CD4-positive, alpha-beta memory T cell (primary cell): Measurements from ENCODE around the gene CHM. TPM values are rescaled to one million over a fixed set of nuclear protein-coding genes. Genes with fewer than 3 reads are reported as not detected.
"Not testable (repeated sequence)": the region's sequence is repeated elsewhere in the genome, so short reads cannot be mapped to it uniquely, and the experiment has no call there.

ENCODE experiments used
- CTCF ChIA-PET: fragments of 350-600 bp; sonication (Branson Sonifier 250); formaldehyde crosslinking; loops from one replicate; lab custom pipeline; 2021; ENCODE audit warnings: inconsistent platforms; ENCODE audit not compliant: partially characterized antibody; lab: Charles Lee
- POLR2A ChIA-PET: fragments of 350-600 bp; sonication (Branson Sonifier 250); formaldehyde crosslinking; loops from one replicate; lab custom pipeline; 2021; ENCODE audit not compliant: partially characterized antibody; lab: Charles Lee
- DNase-seq, 5 donors: peaks; one replicate each; pipeline versions ENCODE4 v3.0.0 to v3.0.0-alpha.2; 2020 to 2022; ENCODE audit warnings: mixed read lengths in 1 of 5
- H3K27ac ChIP-seq: one replicate; pipeline ENCODE4 v1.7.0; 2013; ENCODE audit warnings: low read depth, low read length
- H3K27me3 ChIP-seq: 2 replicates; pipeline ENCODE4 v1.7.0; 2013; ENCODE audit warnings: mild to moderate bottlenecking, low read length, moderate library complexity; ENCODE audit not compliant: insufficient read depth
- H3K36me3 ChIP-seq: 2 replicates; pipeline ENCODE4 v1.7.0; 2013; ENCODE audit warnings: mild to moderate bottlenecking, low read length, moderate library complexity; ENCODE audit not compliant: insufficient read depth
- H3K4me1 ChIP-seq: 2 replicates; pipeline ENCODE4 v1.7.0; 2013; ENCODE audit warnings: mild to moderate bottlenecking, low read length, moderate library complexity; ENCODE audit not compliant: insufficient read depth
- H3K4me3 ChIP-seq, 2 donors: one replicate each; pipeline ENCODE4 v1.7.0; 2013; ENCODE audit warnings: low read length in 2 of 2, mild to moderate bottlenecking in 1 of 2
- H3K9me3 ChIP-seq, 2 donors: one replicate each; pipeline ENCODE4 v1.7.0; 2013; ENCODE audit warnings: low read length in 2 of 2, control low read depth in 1 of 2; ENCODE audit not compliant: control insufficient read depth in 1 of 2
- H3K27ac Mint-ChIP-seq, 7 donors: one replicate each; pipeline ENCODE4 v1.8.0; 2020 to 2021; ENCODE audit warnings: mixed read lengths in 7 of 7, mild to moderate bottlenecking in 6 of 7, inconsistent platforms in 3 of 7, moderate library complexity in 3 of 7
- H3K27me3 Mint-ChIP-seq, 2 donors: one replicate each; pipeline ENCODE4 v1.8.0; 2020 to 2021; ENCODE audit warnings: mixed read lengths in 2 of 2
- H3K36me3 Mint-ChIP-seq, 2 donors: one replicate each; pipeline ENCODE4 v1.8.0; 2020 to 2021; ENCODE audit warnings: mixed read lengths in 2 of 2, inconsistent platforms in 1 of 2, mild to moderate bottlenecking in 1 of 2
- H3K4me1 Mint-ChIP-seq, 4 donors: one replicate each; pipeline ENCODE4 v1.8.0; 2020 to 2021; ENCODE audit warnings: mixed read lengths in 4 of 4, mild to moderate bottlenecking in 1 of 4
- H3K4me3 Mint-ChIP-seq, 8 donors: one replicate each; pipeline ENCODE4 v1.8.0; 2020 to 2021; ENCODE audit warnings: mixed read lengths in 8 of 8, mild to moderate bottlenecking in 7 of 8, moderate library complexity in 6 of 8, inconsistent platforms in 3 of 8
- H3K9me3 Mint-ChIP-seq, 8 donors: one replicate each; pipeline ENCODE4 v1.8.0; 2020 to 2021; ENCODE audit warnings: mixed read lengths in 8 of 8, mild to moderate bottlenecking in 5 of 8, inconsistent platforms in 3 of 8, moderate library complexity in 1 of 8
- intact Hi-C: fragments of 100-400 bp; cut with micrococcal nuclease; formaldehyde crosslinking; loops from one replicate; pipeline ENCODE4 v1.15.1; 2023
- polyA plus RNA-seq, 2 donors: library from polyadenylated mRNA; unstranded; fragments of 300-500 nt; fragmentation: Illumina TruSeq; gene quantifications; one replicate each; pipeline ENCODE4 v1.2.3, GENCODE V29; 2021
- total RNA-seq, 2 experiments: library from RNA; stranded (reverse); gene quantifications; one replicate each; pipeline ENCODE4 v1.2.3, GENCODE V29; 2021

CHM gene
- total and polyA plus RNA-seq, 4 experiments from 2014 or later = 5.6 to 22.3 (median 13.8) TPM

DNA sequence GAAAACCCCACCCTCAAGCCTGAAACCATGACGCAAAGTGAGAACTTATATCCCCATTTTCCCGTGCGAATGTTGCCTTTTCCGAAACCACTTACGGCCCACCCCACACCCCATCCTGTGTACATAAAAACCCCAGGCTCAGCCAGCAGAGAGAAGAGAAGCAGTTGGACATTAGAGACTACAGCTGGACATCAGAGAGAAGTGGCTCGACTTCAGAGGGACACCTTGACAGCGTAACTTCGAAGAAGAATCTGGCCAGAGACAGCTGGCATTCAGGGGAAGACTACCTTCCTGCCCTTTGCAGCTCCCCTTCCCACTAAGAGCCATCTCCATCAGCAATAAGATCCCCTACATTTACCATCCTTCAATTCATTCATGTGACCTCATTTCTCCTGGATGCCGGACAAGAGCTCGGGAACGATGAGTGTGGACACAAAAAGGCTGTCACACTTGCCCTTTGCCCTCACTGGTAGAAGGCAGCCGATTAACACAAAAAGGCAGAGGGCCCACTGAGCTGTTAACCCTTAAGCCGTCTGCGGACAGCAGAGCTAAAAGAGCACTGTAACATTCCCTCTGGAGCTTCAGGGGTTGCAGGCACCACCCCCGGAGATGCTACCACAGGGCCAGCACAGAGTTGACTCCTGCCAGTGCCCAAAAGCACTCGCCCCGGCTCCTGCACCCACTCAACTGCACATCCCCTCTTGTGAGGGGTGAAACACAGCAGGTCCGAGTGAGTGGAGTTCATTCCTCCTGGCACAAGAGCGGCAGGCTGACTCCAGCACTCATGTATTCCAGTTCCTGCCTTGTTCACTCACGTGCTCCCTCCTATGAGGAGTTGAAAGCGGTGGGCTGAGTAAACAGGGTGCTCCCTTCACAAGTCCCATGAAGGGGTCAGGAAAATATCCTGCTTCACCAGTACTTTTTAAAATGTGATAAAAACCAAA, 7.5 kb downstream of the CHM start:
- Mint-ChIP-seq H3K4me3 (no peak overlapping the region), H3K4me1 (peaks cover 9 to 28% (median 20%) of the 10 kb centered on the region in 4 donors), H3K27me3 (no peaks in the 10 kb centered on the region), H3K27ac (peak overlapping the region in 1 of 7 donors; percentile 15), H3K36me3 (peaks cover 0 to 4% of the 10 kb centered on the region in 2 donors), H3K9me3 (no peaks in the 10 kb centered on the region)
- intact Hi-C loops = no loop called here
- Histone ChIP-seq H3K27me3 (no peaks in the 10 kb centered on the region), H3K36me3 (no peaks in the 10 kb centered on the region), H3K9me3 (no peaks in the 10 kb centered on the region), H3K4me3 (no peak overlapping the region), H3K4me1 (no peaks in the 10 kb centered on the region), H3K27ac (no peak overlapping the region)
- POLR2A ChIA-PET = no interaction called here
- peak in 1 of 5 donors; percentile 11 for DNase-seq
- CTCF ChIA-PET = no interaction called here

- Histone ChIP-seq H3K4me3 (no peak overlapping the region), H3K27me3 (no peaks in the 10 kb centered on the region), H3K9me3 (no peaks in the 10 kb centered on the region), H3K27ac (no peak overlapping the region), H3K36me3 (no peaks in the 10 kb centered on the region), H3K4me1 (no peaks in the 10 kb centered on the region)
- intact Hi-C loops = no loop called here
- peaks cover 0 to 3% (median 0%) of the 10 kb centered on the region in 8 donors for H3K9me3 Mint-ChIP-seq
- ChIA-PET CTCF (no interaction called here), POLR2A (no interaction called here)
- no peak overlapping the region for H3K4me3 Mint-ChIP-seq
- H3K36me3 Mint-ChIP-seq = no peaks in the 10 kb centered on the region
- no peak for DNase-seq
- peaks cover 13 to 28% (median 19%) of the 10 kb centered on the region in 4 donors for H3K4me1 Mint-ChIP-seq
- H3K27me3 Mint-ChIP-seq = no peaks in the 10 kb centered on the region
- no peak overlapping the region for H3K27ac Mint-ChIP-seq
Observed at GRCh38 chrX:86033385-86033784, 14.0 kb downstream of the CHM start.

DNA sequence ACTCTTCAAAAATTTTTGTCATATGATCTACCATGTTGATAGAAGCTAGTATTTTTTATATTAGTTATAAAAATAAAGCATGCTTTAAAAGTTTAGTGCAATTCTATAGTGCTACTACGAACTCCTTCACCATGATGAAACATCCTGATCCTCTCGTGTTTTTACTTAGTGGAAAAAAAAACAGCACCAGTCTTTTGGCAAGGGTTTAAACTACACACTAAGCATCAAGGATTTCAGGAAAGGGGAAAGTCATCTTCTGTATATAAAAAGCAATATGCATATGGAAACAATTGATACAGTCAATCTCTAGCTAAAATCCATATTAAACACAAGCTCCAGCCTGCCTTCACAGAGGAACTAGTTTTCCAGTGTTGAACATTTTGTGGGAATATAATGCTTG, 18.7 kb downstream of the CHM start:
- no peaks in the 10 kb centered on the region for H3K27me3 ChIP-seq
- Mint-ChIP-seq H3K9me3 (peaks cover 0 to 1% (median 0%) of the 10 kb centered on the region in 8 donors), H3K4me3 (no peak overlapping the region), H3K27me3 (no peaks in the 10 kb centered on the region), H3K36me3 (no peaks in the 10 kb centered on the region), H3K4me1 (peaks cover 5 to 14% (median 8%) of the 10 kb centered on the region in 4 donors), H3K27ac (no peak overlapping the region)
- H3K9me3 ChIP-seq = no peaks in the 10 kb centered on the region
- H3K4me3 ChIP-seq = no peak overlapping the region
- H3K27ac ChIP-seq = no peak overlapping the region
- DNase-seq = no peak
- H3K36me3 ChIP-seq = no peaks in the 10 kb centered on the region
- POLR2A ChIA-PET = no interaction called here
- intact Hi-C loops = no loop called here
- CTCF ChIA-PET = no interaction called here
- no peaks in the 10 kb centered on the region for H3K4me1 ChIP-seq

GRCh38 chrX:86023811-86024210, 23.5 kb downstream of the CHM start:
- Mint-ChIP-seq H3K27ac (no peak overlapping the region), H3K4me3 (no peak overlapping the region), H3K27me3 (no peaks in the 10 kb centered on the region), H3K36me3 (peaks cover 0 to 2% of the 10 kb centered on the region in 2 donors), H3K4me1 (peaks cover 4 to 11% (median 7%) of the 10 kb centered on the region in 4 donors), H3K9me3 (no peaks in the 10 kb centered on the region)
- Histone ChIP-seq H3K27ac (no peak overlapping the region), H3K9me3 (no peaks in the 10 kb centered on the region), H3K36me3 (no peaks in the 10 kb centered on the region), H3K27me3 (no peaks in the 10 kb centered on the region), H3K4me1 (no peaks in the 10 kb centered on the region), H3K4me3 (no peak overlapping the region)
- intact Hi-C loops = no loop called here
- ChIA-PET POLR2A (no interaction called here), CTCF (no interaction called here)
- no peak for DNase-seq

GRCh38 chrX:86021652-86022289, 25.6 kb downstream of the CHM start:
- intact Hi-C loops = no loop called here
- H3K36me3 Mint-ChIP-seq = peaks cover 8% of the 10 kb centered on the region in 2 donors

GRCh38 chrX:86016139-86016538, 31.2 kb downstream of the CHM start:
- Mint-ChIP-seq H3K36me3 (peaks cover 17 to 24% of the 10 kb centered on the region in 2 donors), H3K4me3 (no peak overlapping the region), H3K27me3 (no peaks in the 10 kb centered on the region), H3K4me1 (peaks cover 7 to 29% (median 24%) of the 10 kb centered on the region in 4 donors), H3K27ac (no peak overlapping the region), H3K9me3 (peaks cover 0 to 3% (median under 1%) of the 10 kb centered on the region in 8 donors)
- H3K4me1 ChIP-seq = no peaks in the 10 kb centered on the region
- H3K36me3 ChIP-seq = no peaks in the 10 kb centered on the region
- DNase-seq = no peak
- no peaks in the 10 kb centered on the region for H3K9me3 ChIP-seq
- no peaks in the 10 kb centered on the region for H3K27me3 ChIP-seq
- intact Hi-C loops = no loop called here
- ChIA-PET CTCF (no interaction called here), POLR2A (no interaction called here)
- no peak overlapping the region for H3K27ac ChIP-seq
- no peak overlapping the region for H3K4me3 ChIP-seq

More at GRCh38 chrX:86021652-86022289, 25.6 kb downstream of the CHM start:
- no peak overlapping the region for H3K4me3 ChIP-seq
- H3K4me1 ChIP-seq = no peaks in the 10 kb centered on the region
- H3K4me1 Mint-ChIP-seq = peaks cover 4 to 13% (median 8%) of the 10 kb centered on the region in 4 donors
- no peaks in the 10 kb centered on the region for H3K9me3 ChIP-seq
- H3K9me3 Mint-ChIP-seq = peaks cover 0 to 2% (median 0%) of the 10 kb centered on the region in 8 donors
- DNase-seq = no peak
- no peaks in the 10 kb centered on the region for H3K36me3 ChIP-seq
- H3K27ac ChIP-seq = no peak overlapping the region
- no peaks in the 10 kb centered on the region for H3K27me3 Mint-ChIP-seq
- ChIA-PET POLR2A (no interaction called here), CTCF (no interaction called here)
- H3K27me3 ChIP-seq = no peaks in the 10 kb centered on the region
- H3K4me3 Mint-ChIP-seq = no peak overlapping the region
- peak overlapping the region in 2 of 7 donors; percentile 2 to 73 for H3K27ac Mint-ChIP-seq

DNA sequence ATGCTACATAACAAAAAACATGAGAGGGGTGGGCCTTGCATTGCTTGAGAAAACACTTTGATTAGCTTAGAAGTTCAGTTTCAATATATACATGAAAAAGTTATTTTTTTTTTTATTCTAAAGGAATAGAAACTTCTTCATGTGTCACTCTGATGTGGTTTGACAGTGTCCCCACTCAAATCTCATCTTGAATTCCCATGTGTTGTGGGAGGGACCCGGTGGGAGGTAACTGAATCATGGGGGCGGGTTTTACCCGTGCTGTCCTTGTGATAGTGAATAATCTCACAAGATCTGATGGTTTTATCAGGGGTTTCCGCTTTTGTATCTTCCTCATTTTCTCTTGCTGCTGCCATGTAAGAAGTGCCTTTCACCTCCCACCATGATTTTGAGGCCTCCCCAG, 32.4 kb downstream of the CHM start:
- H3K9me3 Mint-ChIP-seq, intact Hi-C loops, DNase-seq, H3K27ac ChIP-seq, H3K9me3 ChIP-seq, H3K4me3 Mint-ChIP-seq, H3K4me1 ChIP-seq, POLR2A ChIA-PET, H3K27me3 ChIP-seq, CTCF ChIA-PET, H3K27me3 Mint-ChIP-seq, H3K4me3 ChIP-seq, H3K36me3 ChIP-seq: not testable (repeated sequence)
- H3K36me3 Mint-ChIP-seq = peaks cover 19 to 24% of the 10 kb centered on the region in 2 donors
- peak overlapping the region in 4 of 7 donors; percentile 32 to 68 (median 35) for H3K27ac Mint-ChIP-seq
- H3K4me1 Mint-ChIP-seq = peaks cover 7 to 26% (median 23%) of the 10 kb centered on the region in 4 donors
